Activated T-helper 17 cell treated with anti-CD3 and anti-CD28 coated beads, Interleukin-2, amount 50 U/mL, for 72 hours (primary cell): ENCODE results near the gene AGER. TPM values are rescaled to one million over a fixed set of nuclear protein-coding genes. Genes with fewer than 3 reads are reported as not detected.
A peak's percentile ranks its signal among the peaks of the same experiment; 100 is the strongest.

Experiments
- ATAC-seq: fragments of 150-1000 bp; cut with Tn5 transposase; replicated peaks from 2 replicates; pipeline ENCODE4 v1.10.0; 2021; ENCODE audit warnings: mild to moderate bottlenecking, moderate library complexity
- H3K27ac Mint-ChIP-seq: one replicate; pipeline ENCODE4 v1.8.0; 2022; ENCODE audit warnings: mixed read lengths
- H3K27me3 Mint-ChIP-seq: one replicate; pipeline ENCODE4 v1.8.0; 2022; ENCODE audit warnings: mixed read lengths
- H3K36me3 Mint-ChIP-seq: one replicate; pipeline ENCODE4 v1.8.0; 2022; ENCODE audit warnings: low read depth, mild to moderate bottlenecking, mixed read lengths
- H3K4me1 Mint-ChIP-seq: one replicate; pipeline ENCODE4 v1.8.0; 2022; ENCODE audit warnings: mixed read lengths
- H3K4me3 Mint-ChIP-seq: one replicate; pipeline ENCODE4 v1.8.0; 2022; ENCODE audit warnings: mild to moderate bottlenecking, mixed read lengths
- H3K9me3 Mint-ChIP-seq: one replicate; pipeline ENCODE4 v1.8.0; 2022; ENCODE audit warnings: mixed read lengths
- total RNA-seq, 2 donors: library from RNA; stranded (reverse); gene quantifications; one replicate each; pipeline ENCODE4 v1.2.3, GENCODE V29; 2022

The AGER gene
- total RNA-seq, 2 donors from 2014 or later: 19.3 to 50.2 TPM

DNA sequence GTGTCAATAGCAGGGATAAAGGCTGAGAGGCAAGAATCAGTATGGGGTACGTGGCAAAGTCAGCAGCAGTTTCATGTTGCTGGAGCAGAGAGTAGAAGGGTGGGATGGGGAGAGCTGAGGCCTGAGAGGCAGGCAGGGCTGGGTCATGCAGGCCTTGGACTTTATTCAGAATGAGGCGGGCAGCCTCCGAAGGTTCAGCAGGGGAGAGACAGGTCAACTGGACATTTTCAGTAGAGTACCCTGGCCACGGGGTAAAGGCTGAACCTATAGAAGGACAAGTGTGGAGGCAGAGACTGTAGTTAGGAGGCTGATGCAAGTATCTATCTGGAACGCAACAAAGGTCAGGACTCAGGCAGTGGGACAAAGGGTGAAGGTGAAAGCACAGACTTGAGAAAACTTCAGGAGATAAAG lies 26.1 kb upstream of the AGER start:
- no peaks in the 10 kb centered on the region for H3K9me3 Mint-ChIP-seq
- H3K27me3 Mint-ChIP-seq: no peaks in the 10 kb centered on the region
- H3K4me3 Mint-ChIP-seq: no peak overlapping the region
- H3K27ac Mint-ChIP-seq: no peak overlapping the region
- no peak for ATAC-seq
- no peaks in the 10 kb centered on the region for H3K36me3 Mint-ChIP-seq
- no peaks in the 10 kb centered on the region for H3K4me1 Mint-ChIP-seq

DNA sequence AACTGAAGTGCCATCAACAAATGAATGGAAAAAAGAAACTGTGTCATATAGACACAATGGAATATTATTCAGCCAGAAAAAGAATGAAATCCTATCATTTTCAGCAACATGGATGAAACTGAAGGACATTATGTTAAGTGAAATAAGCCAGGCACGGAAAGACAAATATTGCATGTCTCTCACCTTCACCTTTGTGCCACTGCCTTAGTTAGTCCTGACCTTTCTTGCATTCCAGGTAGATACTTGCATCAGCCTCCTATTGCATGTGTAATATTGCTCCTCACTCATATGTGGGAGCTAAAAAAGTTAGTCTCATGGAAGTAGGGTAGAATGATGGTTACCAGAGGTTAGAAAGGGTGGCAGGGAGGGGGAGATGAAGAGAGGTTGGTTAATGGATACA lies 24.9 kb upstream of the AGER start:
- Mint-ChIP-seq H3K9me3 (no peaks in the 10 kb centered on the region), H3K36me3 (no peaks in the 10 kb centered on the region), H3K27ac (no peak overlapping the region), H3K4me1 (no peaks in the 10 kb centered on the region), H3K27me3 (no peaks in the 10 kb centered on the region), H3K4me3 (no peak overlapping the region)
- no peak for ATAC-seq

DNA sequence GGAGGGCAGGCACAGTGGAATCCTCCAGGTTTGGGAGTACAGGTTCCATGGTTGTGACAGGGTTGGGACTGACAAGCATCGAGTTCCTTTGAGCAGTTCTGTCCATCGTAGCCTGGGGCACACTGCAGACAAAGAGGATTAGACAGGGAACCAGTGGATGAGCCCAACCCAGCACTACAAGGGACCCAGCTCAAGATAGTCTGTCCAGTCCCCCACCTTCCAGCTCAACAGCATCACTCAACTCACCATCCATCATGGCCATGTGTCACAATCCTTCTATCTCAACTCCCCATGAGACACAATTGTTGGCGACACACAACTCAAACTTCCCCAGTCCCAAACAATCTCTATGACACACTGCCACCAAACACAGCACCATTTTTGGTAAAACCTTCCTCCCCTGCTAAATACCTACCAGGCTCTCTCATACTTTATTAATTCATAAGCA lies 20.2 kb upstream of the AGER start:
- Mint-ChIP-seq H3K27me3 (peaks cover 3% of the 10 kb centered on the region), H3K27ac (no peak overlapping the region), H3K36me3 (no peaks in the 10 kb centered on the region), H3K9me3 (no peaks in the 10 kb centered on the region), H3K4me1 (no peaks in the 10 kb centered on the region), H3K4me3 (no peak overlapping the region)
- ATAC-seq: no peak

DNA sequence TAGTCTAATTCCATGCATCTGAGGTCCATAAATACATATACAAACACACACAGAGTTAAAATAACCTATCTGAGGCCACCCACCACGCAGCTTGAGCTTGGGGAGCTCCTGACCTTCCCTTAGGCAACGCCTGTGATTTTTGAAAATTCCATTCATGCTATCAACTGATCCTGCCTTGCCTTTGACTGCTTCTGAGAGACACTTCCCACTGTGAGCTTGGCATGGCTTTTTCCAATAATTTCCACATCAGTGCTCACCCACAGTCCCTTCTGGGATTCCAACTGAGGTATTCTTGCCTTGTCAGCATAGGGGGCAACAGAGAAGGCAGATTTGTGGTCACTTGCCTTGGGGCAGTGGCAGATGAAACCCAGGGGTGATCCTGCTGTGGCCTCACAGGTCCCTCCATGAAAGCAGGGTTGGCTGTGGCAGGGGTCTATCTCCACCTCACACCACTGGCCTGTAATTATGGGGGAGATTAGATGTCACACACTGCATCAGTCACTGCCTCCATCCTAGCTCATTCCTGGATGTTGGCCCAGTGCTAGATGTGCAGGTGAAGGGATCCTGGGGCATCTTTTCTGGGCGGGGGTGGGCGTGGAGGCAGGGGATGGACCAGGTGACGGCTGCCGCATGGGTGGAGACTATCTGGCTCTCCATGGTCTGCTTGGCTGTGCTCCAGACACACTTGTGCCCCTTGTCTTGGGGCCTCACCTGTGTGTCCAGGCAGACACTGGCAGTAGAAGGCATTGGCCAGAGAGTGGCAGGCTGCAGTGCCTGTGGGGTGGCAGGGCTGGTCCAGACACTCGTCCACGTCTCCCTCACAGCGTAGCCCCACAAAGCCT lies 19.6 kb upstream of the AGER start:
- Mint-ChIP-seq H3K4me1 (no peaks in the 10 kb centered on the region), H3K27me3 (peaks cover 3% of the 10 kb centered on the region)
- no peak for ATAC-seq

DNA sequence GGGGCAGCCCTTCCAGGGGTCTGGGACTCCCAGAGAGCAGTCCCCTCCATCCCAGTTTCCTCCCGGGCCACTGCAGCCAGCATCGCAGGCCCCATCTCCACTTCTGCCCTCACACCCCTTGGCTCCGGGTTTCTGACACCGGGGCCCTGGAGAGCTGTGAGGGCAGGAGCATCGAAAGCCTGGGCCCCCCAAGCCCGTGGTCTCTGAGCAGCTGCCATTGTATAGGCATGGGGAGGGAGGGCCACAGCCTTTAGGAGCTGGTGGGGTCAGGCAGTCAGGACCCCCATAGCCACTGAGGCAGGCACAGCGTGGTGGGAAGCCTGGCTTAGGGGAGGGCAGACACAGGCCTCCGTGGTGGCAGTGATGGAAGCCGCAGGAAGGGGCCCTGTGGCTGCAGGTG lies 18.1 kb upstream of the AGER start:
- H3K27ac Mint-ChIP-seq: no peak overlapping the region
- no peaks in the 10 kb centered on the region for H3K9me3 Mint-ChIP-seq
- H3K36me3 Mint-ChIP-seq: no peaks in the 10 kb centered on the region
- no peaks in the 10 kb centered on the region for H3K4me1 Mint-ChIP-seq
- H3K27me3 Mint-ChIP-seq: peaks cover 3% of the 10 kb centered on the region
- no peak overlapping the region for H3K4me3 Mint-ChIP-seq
- no peak for ATAC-seq

More for the DNA sequence above, 19.6 kb upstream of the AGER start:
- Mint-ChIP-seq H3K27ac (no peak overlapping the region), H3K36me3 (no peaks in the 10 kb centered on the region), H3K9me3 (no peaks in the 10 kb centered on the region), H3K4me3 (no peak overlapping the region)

DNA sequence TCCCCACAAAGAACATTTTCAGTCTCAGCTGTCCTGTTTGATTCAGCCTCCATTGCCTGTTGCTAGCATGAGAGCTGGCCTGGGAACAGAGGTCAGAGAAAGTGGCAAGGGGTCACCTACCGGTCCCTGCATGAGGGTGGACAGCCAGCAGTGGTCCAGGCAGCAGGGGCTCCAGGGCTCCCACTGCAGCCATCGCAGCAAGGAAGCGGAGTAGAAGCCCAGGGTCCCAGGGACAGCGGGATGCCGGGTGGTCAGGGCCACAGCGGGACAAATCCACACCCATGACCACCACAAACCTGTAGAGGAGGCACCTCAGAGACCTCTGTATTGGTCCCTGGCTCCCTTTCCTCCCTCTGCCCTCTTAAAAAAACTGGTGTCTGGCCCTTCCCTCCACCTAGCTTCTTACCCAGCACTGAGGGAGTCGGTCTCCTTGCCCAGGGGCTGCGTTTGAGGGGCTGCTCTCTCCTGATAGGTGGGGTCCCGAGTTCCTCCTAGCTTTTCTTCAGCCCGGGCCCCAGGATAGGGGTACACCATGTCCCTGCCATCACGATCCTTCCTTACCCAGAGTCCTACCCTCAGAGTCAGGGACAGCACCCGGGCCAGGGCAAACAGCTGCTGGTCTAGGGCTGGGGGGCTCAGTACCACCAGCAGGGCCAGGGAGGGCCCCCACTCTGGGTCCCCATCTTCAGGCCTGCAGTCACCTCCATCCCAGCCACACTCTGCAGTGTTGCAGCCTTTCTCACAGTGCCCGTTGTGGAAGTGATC lies 16.8 kb upstream of the AGER start:
- Mint-ChIP-seq H3K27ac (no peak overlapping the region), H3K27me3 (peaks cover 3% of the 10 kb centered on the region), H3K4me1 (peaks cover 4% of the 10 kb centered on the region), H3K4me3 (no peak overlapping the region), H3K36me3 (no peaks in the 10 kb centered on the region), H3K9me3 (no peaks in the 10 kb centered on the region)
- no peak for ATAC-seq

DNA sequence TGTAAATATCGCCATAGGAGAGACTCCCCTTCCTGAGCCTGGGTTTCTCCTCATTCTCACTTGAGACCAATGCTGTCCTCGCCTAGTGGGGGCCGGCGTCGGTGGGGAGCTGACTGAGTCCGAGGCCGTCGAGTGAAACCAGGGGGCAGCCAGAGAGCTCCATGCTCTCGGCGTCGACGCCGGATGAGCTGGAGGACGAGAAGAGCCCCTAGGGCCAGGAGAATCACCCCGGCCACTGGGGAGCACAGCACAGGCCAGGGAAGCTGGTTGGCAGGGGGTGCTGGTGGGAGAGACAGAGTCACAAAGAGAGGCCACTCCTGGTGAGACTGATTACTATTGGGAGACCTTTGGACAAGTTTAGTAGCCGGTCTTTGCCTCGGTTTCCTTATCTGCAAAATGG lies 14.8 kb upstream of the AGER start:
- H3K27ac Mint-ChIP-seq: no peak overlapping the region
- H3K36me3 Mint-ChIP-seq: no peaks in the 10 kb centered on the region
- no peaks in the 10 kb centered on the region for H3K9me3 Mint-ChIP-seq
- H3K27me3 Mint-ChIP-seq: peaks cover 3% of the 10 kb centered on the region
- peaks cover 17% of the 10 kb centered on the region for H3K4me1 Mint-ChIP-seq
- no peak for ATAC-seq
- no peak overlapping the region for H3K4me3 Mint-ChIP-seq

DNA sequence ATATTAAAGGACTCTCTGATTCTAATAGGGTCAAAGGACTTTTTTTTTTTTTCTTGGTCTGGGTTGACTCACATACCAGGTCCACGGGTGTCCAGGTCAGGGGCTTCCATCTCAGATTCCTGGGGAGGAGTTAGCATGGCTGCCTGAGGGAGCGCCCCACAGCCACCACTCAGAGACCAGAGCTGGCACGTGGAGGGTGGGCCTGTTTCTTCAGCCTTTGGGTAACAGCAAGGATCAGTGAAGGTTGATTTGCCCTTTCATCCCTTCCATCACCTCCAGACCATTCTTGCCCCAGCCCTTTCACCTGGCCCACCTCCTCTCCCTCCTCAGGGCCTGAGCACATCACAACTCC lies 14.3 kb upstream of the AGER start:
- no peaks in the 10 kb centered on the region for H3K9me3 Mint-ChIP-seq
- no peak overlapping the region for H3K27ac Mint-ChIP-seq
- peaks cover 3% of the 10 kb centered on the region for H3K27me3 Mint-ChIP-seq
- peaks cover 22% of the 10 kb centered on the region for H3K4me1 Mint-ChIP-seq
- H3K4me3 Mint-ChIP-seq: no peak overlapping the region
- no peak for ATAC-seq
- H3K36me3 Mint-ChIP-seq: no peaks in the 10 kb centered on the region

DNA sequence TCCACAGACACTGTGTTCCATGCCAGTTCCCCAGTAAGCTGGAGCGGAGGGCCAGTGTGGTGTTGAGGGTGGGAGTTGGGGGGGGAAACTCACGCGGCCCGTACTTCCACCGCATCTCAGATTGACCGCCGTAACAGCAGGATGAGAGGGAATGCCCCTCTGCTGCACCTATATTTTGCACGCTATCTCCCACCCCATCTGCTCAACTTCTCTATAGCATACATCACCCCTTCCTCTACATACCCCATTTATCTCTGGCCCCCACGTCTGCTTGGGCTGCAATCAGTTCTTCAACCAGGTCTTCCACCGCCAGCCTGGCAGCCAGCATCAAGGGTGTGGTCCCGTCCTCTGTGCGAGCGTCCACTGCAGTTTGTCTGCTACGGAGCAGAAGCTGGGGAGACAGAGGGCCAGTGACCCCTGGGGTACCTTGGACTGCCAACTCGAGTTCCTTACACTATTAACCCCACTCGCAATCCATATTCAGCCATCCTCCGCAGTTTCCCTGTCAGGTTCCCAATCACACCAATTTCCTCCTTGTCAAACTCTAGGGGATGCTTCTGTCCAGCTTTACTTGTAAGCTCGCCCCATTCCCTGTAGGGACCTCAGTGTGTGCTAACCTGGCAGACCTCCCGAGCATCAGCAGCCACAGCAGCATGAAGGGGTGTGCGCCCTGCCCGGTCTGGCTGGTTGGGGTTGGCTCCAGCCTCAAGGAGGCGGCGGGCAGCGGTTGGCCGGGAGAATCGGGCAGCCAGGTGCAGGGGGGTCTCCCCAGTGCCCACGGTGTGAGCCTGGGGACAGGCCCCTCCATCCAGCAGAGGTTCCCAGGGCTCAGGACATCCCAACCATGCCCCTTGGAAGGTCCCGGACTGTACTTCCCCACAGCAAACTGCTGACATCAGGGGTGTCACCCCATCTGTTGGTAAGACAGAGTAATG lies 12.9 kb upstream of the AGER start:
- peak overlapping the region; percentile 97 for H3K27ac Mint-ChIP-seq
- ATAC-seq: no peak
- peaks cover 11% of the 10 kb centered on the region for H3K36me3 Mint-ChIP-seq
- H3K27me3 Mint-ChIP-seq: peaks cover 3% of the 10 kb centered on the region
- no peaks in the 10 kb centered on the region for H3K9me3 Mint-ChIP-seq
- H3K4me1 Mint-ChIP-seq: peaks cover 23% of the 10 kb centered on the region
- H3K4me3 Mint-ChIP-seq: peak overlapping the region; percentile 98

DNA sequence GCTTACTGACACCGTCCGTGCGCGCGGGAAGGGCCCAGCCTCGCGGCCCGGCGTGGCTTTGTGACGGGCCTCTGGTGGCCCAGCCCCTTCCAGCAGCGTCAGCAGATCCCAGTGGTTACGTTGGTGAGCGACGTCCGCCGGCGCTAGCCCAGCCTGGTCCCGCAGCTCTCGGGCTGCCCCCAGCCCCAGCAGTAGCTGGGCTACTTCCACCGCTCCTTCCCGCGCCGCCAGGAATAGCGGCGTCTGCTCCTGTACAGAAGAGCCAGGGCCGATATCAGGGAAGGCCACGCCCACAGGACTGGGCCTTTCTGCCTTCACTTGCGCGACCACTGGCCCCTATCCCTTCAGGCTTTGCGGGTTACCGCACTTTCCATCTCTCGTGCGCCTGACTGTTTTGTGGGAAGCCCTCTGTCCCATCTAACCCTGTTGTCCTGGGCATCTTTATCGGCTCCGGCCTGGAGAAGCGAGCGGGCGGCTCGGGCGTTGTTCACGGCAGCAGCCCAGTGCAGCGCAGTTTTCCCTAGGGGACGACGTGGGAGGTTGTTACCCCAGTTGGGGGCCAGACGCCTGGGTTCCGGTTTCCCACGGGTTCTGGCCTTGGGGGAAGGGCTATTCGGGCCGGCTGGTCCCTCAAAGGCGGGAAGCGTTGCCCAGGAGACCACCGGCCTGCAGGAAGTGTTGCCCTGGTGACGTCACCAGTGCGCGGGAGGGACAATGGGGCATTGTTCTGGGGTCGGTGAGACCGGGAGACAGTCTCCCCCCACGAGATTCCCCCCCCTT lies 12.0 kb upstream of the AGER start:
- peak; percentile 87 for ATAC-seq
- peaks cover 3% of the 10 kb centered on the region for H3K27me3 Mint-ChIP-seq
- H3K4me1 Mint-ChIP-seq: peaks cover 23% of the 10 kb centered on the region
- no peaks in the 10 kb centered on the region for H3K9me3 Mint-ChIP-seq
- peaks cover 19% of the 10 kb centered on the region for H3K36me3 Mint-ChIP-seq
- peak overlapping the region; percentile 98 for H3K4me3 Mint-ChIP-seq
- H3K27ac Mint-ChIP-seq: peak overlapping the region; percentile 97

DNA sequence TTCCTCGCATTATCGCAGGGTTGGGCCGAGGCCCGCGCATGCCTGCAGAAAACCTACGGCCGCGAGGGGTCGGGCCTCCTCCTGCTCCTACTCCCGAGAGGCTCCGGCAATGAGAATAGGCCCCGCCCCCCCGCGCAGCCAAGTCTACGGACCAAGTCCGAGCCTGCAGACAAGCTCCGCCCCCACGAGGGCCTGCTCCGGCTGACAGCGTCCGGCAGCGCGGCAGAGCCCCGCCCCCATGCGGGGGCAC lies 11.5 kb upstream of the AGER start:
- H3K27ac Mint-ChIP-seq: peak overlapping the region; percentile 97

DNA sequence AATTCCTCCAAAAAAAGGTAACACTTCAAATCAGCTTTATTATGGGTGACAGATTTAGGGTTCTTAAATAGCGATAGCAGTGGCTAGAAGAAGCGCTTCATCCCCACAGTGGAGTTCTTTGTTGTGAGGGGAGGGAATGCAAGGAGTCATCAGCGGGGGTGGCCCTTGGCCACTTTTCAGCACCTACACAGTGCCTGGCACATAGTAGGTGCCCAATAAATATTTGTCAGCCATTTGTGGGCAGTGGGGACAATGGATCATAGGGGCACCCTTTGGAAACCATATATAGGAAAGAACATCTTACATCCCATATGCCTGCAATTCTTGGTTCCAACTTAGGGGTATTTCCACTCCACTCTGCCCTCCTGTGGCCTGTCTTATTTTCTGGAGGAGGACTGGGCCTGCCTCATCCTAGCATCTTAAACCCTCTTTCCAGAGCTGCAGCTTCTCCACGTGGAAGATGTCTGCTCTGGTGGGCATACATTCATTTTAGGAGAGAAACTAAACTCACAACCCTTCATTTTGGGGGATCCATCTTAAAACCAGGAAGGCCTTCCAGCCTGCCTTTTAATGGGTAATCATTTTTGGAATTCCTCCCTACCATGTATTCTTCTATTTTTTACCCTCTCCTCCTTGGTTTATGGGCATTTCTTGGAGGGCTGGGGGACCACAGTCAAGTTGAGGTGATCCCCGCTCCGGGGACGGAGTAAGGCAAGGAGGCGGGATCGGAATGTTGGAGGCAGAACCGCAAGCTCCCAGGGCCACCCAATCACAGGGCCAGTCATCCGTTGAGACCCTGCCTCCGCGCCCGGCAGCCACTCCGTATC lies 11.0 kb upstream of the AGER start:
- Mint-ChIP-seq H3K36me3 (peaks cover 30% of the 10 kb centered on the region), H3K4me3 (peak overlapping the region; percentile 98), H3K4me1 (peaks cover 23% of the 10 kb centered on the region), H3K27ac (peak overlapping the region; percentile 97), H3K9me3 (no peaks in the 10 kb centered on the region), H3K27me3 (no peaks in the 10 kb centered on the region)
- ATAC-seq: no peak

More for the DNA sequence above, 11.5 kb upstream of the AGER start:
- Mint-ChIP-seq H3K27me3 (peaks cover 3% of the 10 kb centered on the region), H3K36me3 (peaks cover 24% of the 10 kb centered on the region), H3K4me1 (peaks cover 23% of the 10 kb centered on the region), H3K9me3 (no peaks in the 10 kb centered on the region), H3K4me3 (peak overlapping the region; percentile 98)
- peak; percentile 89 for ATAC-seq

DNA sequence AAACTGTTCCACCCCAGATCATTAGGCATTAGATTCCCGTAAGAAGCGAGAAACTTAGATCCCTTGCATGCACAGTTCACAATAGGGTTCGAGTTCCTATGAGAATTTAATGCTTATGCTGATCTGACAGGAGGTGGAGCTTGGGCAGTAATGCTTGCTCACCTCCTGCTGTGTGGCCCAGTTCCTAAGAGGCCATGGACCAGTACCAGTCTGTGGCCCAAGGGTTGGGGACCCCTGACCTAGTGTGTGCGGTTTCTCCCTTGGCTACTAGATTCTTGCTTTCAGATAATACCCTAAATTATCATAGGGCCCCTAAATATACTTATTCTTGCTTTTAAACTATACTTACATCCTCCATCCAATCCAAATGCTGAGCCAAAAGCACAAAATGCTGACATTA lies 10.3 kb upstream of the AGER start:
- H3K36me3 Mint-ChIP-seq: peaks cover 35% of the 10 kb centered on the region
- no peak for ATAC-seq
- H3K4me3 Mint-ChIP-seq: peak overlapping the region; percentile 98
- peak overlapping the region; percentile 97 for H3K27ac Mint-ChIP-seq
- H3K9me3 Mint-ChIP-seq: no peaks in the 10 kb centered on the region
- no peaks in the 10 kb centered on the region for H3K27me3 Mint-ChIP-seq
- H3K4me1 Mint-ChIP-seq: peaks cover 23% of the 10 kb centered on the region
